ENCODE measurements around the gene KCNB1. TPM values are rescaled to one million over a fixed set of nuclear protein-coding genes. Genes with fewer than 3 reads are reported as not detected.

KCNB1 gene
- total and polyA plus RNA-seq, 2 donors (not counting 1 experiment from before 2014, with no cell fraction given) = 0.12 TPM; not detected in 1

DNA sequence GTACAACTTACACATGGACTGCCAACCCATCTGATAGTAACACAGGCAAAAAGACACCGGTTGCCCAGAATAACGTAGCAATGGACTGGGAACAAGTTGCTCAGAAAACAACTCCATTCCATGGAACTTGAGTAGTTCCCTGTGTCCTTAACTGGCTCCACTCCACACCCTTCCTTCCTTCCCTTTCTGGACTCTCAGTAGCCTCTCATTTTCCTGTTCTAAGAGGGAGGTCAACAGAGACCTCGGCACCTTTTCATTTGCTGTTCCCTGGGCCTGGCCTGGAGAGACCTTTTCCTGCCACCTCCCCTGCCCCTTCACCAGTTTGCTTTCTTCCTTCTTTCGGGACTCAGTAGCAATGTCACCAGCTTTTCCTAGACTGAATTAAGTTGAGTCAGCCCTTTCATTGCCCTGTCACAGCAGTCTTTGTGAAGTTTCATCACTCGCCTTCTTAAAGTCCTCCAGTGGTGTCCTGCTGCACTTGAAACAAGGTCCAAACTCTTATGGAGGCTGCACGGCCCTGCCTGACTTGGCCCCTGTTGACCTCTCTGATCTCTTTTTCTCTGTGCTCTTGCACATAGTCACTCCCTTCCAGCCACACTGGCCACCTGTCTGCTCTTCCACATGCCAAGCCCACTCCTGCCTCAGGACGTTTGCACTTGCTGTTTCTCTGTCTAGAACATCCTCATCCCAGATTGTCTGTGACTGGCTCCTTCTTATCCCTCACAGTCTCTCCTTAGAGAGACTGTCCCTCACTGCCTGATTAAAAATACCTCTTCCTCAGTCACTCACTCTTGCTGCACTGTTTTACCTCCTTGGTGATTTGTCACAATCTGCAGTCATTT lies 90.8 kb downstream of the KCNB1 start:
- Histone ChIP-seq H3K36me3 (replicated peaks in 1 of 2; ENCODE audit: control extremely low read depth in 1 of 2, control insufficient read depth in 1 of 2, extremely low read depth in 1 of 2, insufficient read depth in 2 of 2, low read length in 1 of 2) (no peaks in the 10 kb centered on the region), H3K4me1 (ENCODE audit: control insufficient read depth in 2 of 2, insufficient read depth in 2 of 2, low read length in 2 of 2) (no peaks in the 10 kb centered on the region), H3K9me3 (ENCODE audit: control extremely low read depth in 1 of 3, control insufficient read depth in 2 of 3, insufficient read depth in 1 of 3, low read length in 2 of 3) (no peaks in the 10 kb centered on the region), H3K79me2 (ENCODE audit: control insufficient read depth, insufficient read depth, low read length) (no peaks in the 10 kb centered on the region), H3K4me2 (replicated peaks; ENCODE audit: low read depth, low read length, poor library complexity, severe bottlenecking) (no peak overlapping the region), H2AFZ (ENCODE audit: insufficient read depth, low read depth, low read length, poor library complexity, severe bottlenecking) (no peak overlapping the region), H3K4me3 (ENCODE audit: control extremely low read depth in 1 of 5, extremely low read depth in 1 of 5, insufficient read depth in 1 of 5, low read depth in 2 of 5, low read length in 4 of 5) (no peak overlapping the region), H3K27me3 (replicated peaks in 1 of 4; ENCODE audit: control extremely low read depth in 1 of 4, control insufficient read depth in 3 of 4, insufficient read depth in 4 of 4, low read length in 3 of 4) (peaks cover 0 to 12% (median 6%) of the 10 kb centered on the region in 4 experiments), H4K20me1 (ENCODE audit: control insufficient read depth, insufficient read depth, low read length, poor library complexity, severe bottlenecking) (no peaks in the 10 kb centered on the region), H3K9ac (ENCODE audit: low read length) (no peak overlapping the region), H3K27ac (ENCODE audit: low read length in 2 of 2) (no peak overlapping the region)
- TF ChIP-seq, protein P1, sequence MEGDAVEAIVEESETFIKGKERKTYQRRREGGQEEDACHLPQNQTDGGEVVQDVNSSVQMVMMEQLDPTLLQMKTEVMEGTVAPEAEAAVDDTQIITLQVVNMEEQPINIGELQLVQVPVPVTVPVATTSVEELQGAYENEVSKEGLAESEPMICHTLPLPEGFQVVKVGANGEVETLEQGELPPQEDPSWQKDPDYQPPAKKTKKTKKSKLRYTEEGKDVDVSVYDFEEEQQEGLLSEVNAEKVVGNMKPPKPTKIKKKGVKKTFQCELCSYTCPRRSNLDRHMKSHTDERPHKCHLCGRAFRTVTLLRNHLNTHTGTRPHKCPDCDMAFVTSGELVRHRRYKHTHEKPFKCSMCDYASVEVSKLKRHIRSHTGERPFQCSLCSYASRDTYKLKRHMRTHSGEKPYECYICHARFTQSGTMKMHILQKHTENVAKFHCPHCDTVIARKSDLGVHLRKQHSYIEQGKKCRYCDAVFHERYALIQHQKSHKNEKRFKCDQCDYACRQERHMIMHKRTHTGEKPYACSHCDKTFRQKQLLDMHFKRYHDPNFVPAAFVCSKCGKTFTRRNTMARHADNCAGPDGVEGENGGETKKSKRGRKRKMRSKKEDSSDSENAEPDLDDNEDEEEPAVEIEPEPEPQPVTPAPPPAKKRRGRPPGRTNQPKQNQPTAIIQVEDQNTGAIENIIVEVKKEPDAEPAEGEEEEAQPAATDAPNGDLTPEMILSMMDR (IDR thresholded peaks at IDR 0.05) = no peak
- TF ChIP-seq EZH2 (IDR thresholded peaks at IDR 0.05; ENCODE audit: borderline replicate concordance, insufficient read depth, low read depth, low read length, poor library complexity, severe bottlenecking) = no peak
- intact Hi-C loops (cut with micrococcal nuclease) = no loop called here
- ATAC-seq (ENCODE audit: low read depth) (no peak), DNase-seq (no peak)
- Mint-ChIP-seq H3K27me3 (peaks cover 54% of the 10 kb centered on the region), H3K9me3 (ENCODE audit: insufficient read depth) (no peaks in the 10 kb centered on the region), H3K4me3 (no peak overlapping the region), H3K27ac (no peak overlapping the region), H3K4me1 (no peaks in the 10 kb centered on the region)
- WGBS (ENCODE audit: insufficient coverage) = 70% methylated on average over 6 of the region's 7 CpGs
- ChIA-PET POLR2A (no interaction called here), CTCF (no interaction called here)

DNA sequence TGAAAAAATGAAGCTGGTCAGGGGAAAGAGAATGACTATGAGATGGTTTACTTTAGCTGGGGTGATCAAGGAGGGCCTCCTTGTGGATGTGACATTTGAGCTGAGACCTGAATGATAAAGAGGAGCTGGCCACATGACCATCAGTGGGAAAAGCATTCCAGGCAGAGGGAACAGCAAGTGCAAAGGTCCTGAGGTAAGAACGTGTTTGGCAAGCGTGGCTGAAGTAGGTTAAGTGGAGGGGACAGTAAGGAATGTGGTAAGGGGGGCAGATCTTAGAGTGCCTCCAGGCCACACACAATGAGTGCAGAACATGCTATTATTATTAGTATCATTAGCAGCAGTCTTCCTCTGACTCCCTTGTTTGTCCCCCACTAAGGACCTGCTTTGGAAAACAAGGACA lies 92.6 kb downstream of the KCNB1 start:
- ChIA-PET POLR2A (no interaction called here), CTCF (no interaction called here)
- H3K27ac ChIP-seq (ENCODE audit: low read length in 2 of 2) = no peak overlapping the region
- no peaks in the 10 kb centered on the region for H3K36me3 ChIP-seq (replicated peaks in 1 of 2; ENCODE audit: control extremely low read depth in 1 of 2, control insufficient read depth in 1 of 2, extremely low read depth in 1 of 2, insufficient read depth in 2 of 2, low read length in 1 of 2)
- H3K4me1 ChIP-seq (ENCODE audit: control insufficient read depth in 2 of 2, insufficient read depth in 2 of 2, low read length in 2 of 2) = no peaks in the 10 kb centered on the region
- ATAC-seq (ENCODE audit: low read depth) (no peak), DNase-seq (no peak)
- no peak overlapping the region for H3K4me3 ChIP-seq (ENCODE audit: control extremely low read depth in 1 of 5, extremely low read depth in 1 of 5, insufficient read depth in 1 of 5, low read depth in 2 of 5, low read length in 4 of 5)
- Mint-ChIP-seq H3K27ac (no peak overlapping the region), H3K4me1 (no peaks in the 10 kb centered on the region), H3K27me3 (peaks cover 50% of the 10 kb centered on the region), H3K9me3 (ENCODE audit: insufficient read depth) (peaks cover 3% of the 10 kb centered on the region), H3K4me3 (no peak overlapping the region)
- intact Hi-C loops (cut with micrococcal nuclease) = loop anchor here (5.0 kb wide), 1 partner anchor 502 kb away; no protein-coding TSS in a partner anchor
- TF ChIP-seq, protein P1 (IDR thresholded peaks at IDR 0.05) = no peak
- no peak overlapping the region for H3K4me2 ChIP-seq (replicated peaks; ENCODE audit: low read depth, low read length, poor library complexity, severe bottlenecking)
- peaks cover 0 to 12% (median 7%) of the 10 kb centered on the region in 4 experiments for H3K27me3 ChIP-seq (replicated peaks in 1 of 4; ENCODE audit: control extremely low read depth in 1 of 4, control insufficient read depth in 3 of 4, insufficient read depth in 4 of 4, low read length in 3 of 4)
- 92% methylated on average over 2 of the region's 2 CpGs for WGBS (ENCODE audit: insufficient coverage)
- no peaks in the 10 kb centered on the region for H3K79me2 ChIP-seq (ENCODE audit: control insufficient read depth, insufficient read depth, low read length)
- no peaks in the 10 kb centered on the region for H4K20me1 ChIP-seq (ENCODE audit: control insufficient read depth, insufficient read depth, low read length, poor library complexity, severe bottlenecking)
- H3K9ac ChIP-seq (ENCODE audit: low read length) = no peak overlapping the region
- H3K9me3 ChIP-seq (ENCODE audit: control extremely low read depth in 1 of 3, control insufficient read depth in 2 of 3, insufficient read depth in 1 of 3, low read length in 2 of 3) = peaks cover 0 to 7% (median 0%) of the 10 kb centered on the region in 3 donors
- H2AFZ ChIP-seq (ENCODE audit: insufficient read depth, low read depth, low read length, poor library complexity, severe bottlenecking) = no peak overlapping the region

Measured in B cell (primary cell).